ENCODE results near the gene VPS45. TPM values are rescaled to one million over a fixed set of nuclear protein-coding genes. Genes with fewer than 3 reads are reported as not detected.

VPS45 gene
- polyA plus RNA-seq, 3 donors, result 36.0 to 41.9 (median 36.8) TPM

GRCh38 chr1:150082494-150082893, 14.9 kb downstream of the VPS45 start:
- Histone ChIP-seq H4K20me1 (ENCODE audit: insufficient read depth, low read length) (no peaks in the 10 kb centered on the region), H3K79me2 (ENCODE audit: insufficient read depth, low read length) (no peaks in the 10 kb centered on the region), H2AFZ (ENCODE audit: insufficient read depth, low read depth, low read length, poor library complexity, severe bottlenecking) (no peak overlapping the region), H3K36me3 (replicated peaks in 1 of 2; ENCODE audit: control insufficient read depth in 1 of 2, insufficient read depth in 2 of 2, low read length in 2 of 2) (peaks cover 75 to 97% of the 10 kb centered on the region in 2 donors), H3K9me3 (replicated peaks in 1 of 2; ENCODE audit: control insufficient read depth in 1 of 2, insufficient read depth in 1 of 2, low read length in 2 of 2) (no peaks in the 10 kb centered on the region), H3K27me3 (ENCODE audit: control insufficient read depth in 2 of 2, insufficient read depth in 2 of 2, low read length in 2 of 2) (no peaks in the 10 kb centered on the region), H3K4me3 (replicated peaks in 1 of 3; ENCODE audit: low read depth in 2 of 3, low read length in 3 of 3) (no peak overlapping the region), H3K4me1 (ENCODE audit: control insufficient read depth in 1 of 2, insufficient read depth in 2 of 2, low read length in 2 of 2) (no peaks in the 10 kb centered on the region), H3K27ac (ENCODE audit: low read depth in 1 of 2, low read length in 2 of 2) (no peak overlapping the region), H3K4me2 (replicated peaks; ENCODE audit: extremely low read depth, low read length, poor library complexity, severe bottlenecking) (no peak overlapping the region), H3K9ac (ENCODE audit: insufficient read depth, low read length, poor library complexity, severe bottlenecking) (no peak overlapping the region)
- no peak overlapping the region for H3K4me3 Mint-ChIP-seq
- H3K4me1 Mint-ChIP-seq, result no peaks in the 10 kb centered on the region
- peaks cover 84 to 89% of the 10 kb centered on the region in 2 donors for H3K36me3 Mint-ChIP-seq
- no peak for DNase-seq
- intact Hi-C loops (cut with micrococcal nuclease), result no loop called here
- peaks cover 0 to 2% (median 0%) of the 10 kb centered on the region in 7 donors for H3K9me3 Mint-ChIP-seq
- TF ChIP-seq CTCF (IDR thresholded peaks at IDR 0.05), result no peak
- H3K27me3 Mint-ChIP-seq (ENCODE audit: low read depth in 3 of 3), result no peaks in the 10 kb centered on the region
- no peak overlapping the region for H3K27ac Mint-ChIP-seq
- 97% methylated on average over 3 of the region's 4 CpGs for WGBS (ENCODE audit: insufficient coverage)

- no peaks in the 10 kb centered on the region for H3K27me3 ChIP-seq (ENCODE audit: control insufficient read depth in 2 of 2, insufficient read depth in 2 of 2, low read length in 2 of 2)
- Mint-ChIP-seq H3K36me3 (peaks cover 77 to 83% of the 10 kb centered on the region in 2 donors), H3K27ac (peak overlapping the region in 1 of 7 donors; percentile 10), H3K9me3 (peaks cover 0 to 2% (median 0%) of the 10 kb centered on the region in 7 donors), H3K4me3 (no peak overlapping the region), H3K4me1 (peaks cover 10% of the 10 kb centered on the region), H3K27me3 (ENCODE audit: low read depth in 3 of 3) (no peaks in the 10 kb centered on the region)
- H3K27ac ChIP-seq (ENCODE audit: low read depth in 1 of 2, low read length in 2 of 2), result no peak overlapping the region
- no peaks in the 10 kb centered on the region for H3K79me2 ChIP-seq (ENCODE audit: insufficient read depth, low read length)
- H3K4me2 ChIP-seq (replicated peaks; ENCODE audit: extremely low read depth, low read length, poor library complexity, severe bottlenecking), result no peak overlapping the region
- TF ChIP-seq CTCF (IDR thresholded peaks at IDR 0.05), result no peak
- no peak for DNase-seq
- H3K4me1 ChIP-seq (ENCODE audit: control insufficient read depth in 1 of 2, insufficient read depth in 2 of 2, low read length in 2 of 2), result peaks cover 7 to 10% of the 10 kb centered on the region in 2 donors
- no peak overlapping the region for H3K9ac ChIP-seq (ENCODE audit: insufficient read depth, low read length, poor library complexity, severe bottlenecking)
- H4K20me1 ChIP-seq (ENCODE audit: insufficient read depth, low read length), result no peaks in the 10 kb centered on the region
- no peaks in the 10 kb centered on the region for H3K9me3 ChIP-seq (replicated peaks in 1 of 2; ENCODE audit: control insufficient read depth in 1 of 2, insufficient read depth in 1 of 2, low read length in 2 of 2)
- H3K4me3 ChIP-seq (replicated peaks in 1 of 3; ENCODE audit: low read depth in 2 of 3, low read length in 3 of 3), result no peak overlapping the region
- intact Hi-C loops (cut with micrococcal nuclease), result no loop called here
- H2AFZ ChIP-seq (ENCODE audit: insufficient read depth, low read depth, low read length, poor library complexity, severe bottlenecking), result no peak overlapping the region
- H3K36me3 ChIP-seq (replicated peaks in 1 of 2; ENCODE audit: control insufficient read depth in 1 of 2, insufficient read depth in 2 of 2, low read length in 2 of 2), result peaks cover 62 to 86% of the 10 kb centered on the region in 2 donors
Observed at GRCh38 chr1:150083907-150084306, 16.3 kb downstream of the VPS45 start.

All from CD14-positive monocyte (primary cell).